IMR-90 (cell line): ENCODE measurements around the gene HTT.

Experiments
- CEBPB ChIP-seq: IDR thresholded peaks from 2 replicates; pipeline ENCODE4 v1.6.1; 2012; ENCODE audit warnings: low read depth, low read length, improper control_type of control experiment
- CHD1 ChIP-seq: IDR thresholded peaks from 2 replicates; pipeline ENCODE4 v1.6.1; 2012; ENCODE audit warnings: low read depth, low read length, improper control_type of control experiment
- MAFK ChIP-seq: IDR thresholded peaks from 2 replicates; pipeline ENCODE4 v1.6.1; 2012; ENCODE audit warnings: low read depth, low read length, improper control_type of control experiment
- MXI1 ChIP-seq: IDR thresholded peaks from 2 replicates; pipeline ENCODE4 v1.6.1; 2012; ENCODE audit warnings: low read depth, mild to moderate bottlenecking, low read length, moderate library complexity, borderline replicate concordance
- NFE2L2 ChIP-seq: fragments of 150-350 bp; IDR thresholded peaks from 2 replicates; pipeline ENCODE4 v1.6.1; 2016; ENCODE audit warnings: low read depth, mild to moderate bottlenecking, low read length
- POLR2A ChIP-seq: IDR thresholded peaks from 2 replicates; pipeline ENCODE4 v1.6.1; 2012; ENCODE audit warnings: mild to moderate bottlenecking, low read depth, low read length
- RAD21 ChIP-seq: IDR thresholded peaks from 2 replicates; pipeline ENCODE4 v1.6.1; 2012; ENCODE audit warnings: low read length, improper control_type of control experiment
- RCOR1 ChIP-seq: IDR thresholded peaks from 2 replicates; pipeline ENCODE4 v1.6.1; 2012; ENCODE audit warnings: mild to moderate bottlenecking, low read length, improper control_type of control experiment; ENCODE audit not compliant: insufficient replicate concordance
- RFX5 ChIP-seq: IDR thresholded peaks from 2 replicates; pipeline ENCODE4 v1.8.0; 2012; ENCODE audit warnings: low read depth, mild to moderate bottlenecking, low read length, moderate library complexity
- SMC3 ChIP-seq: fragments of 150-350 bp; IDR thresholded peaks from 2 replicates; pipeline ENCODE4 v1.6.1; 2016; ENCODE audit warnings: low read depth, mild to moderate bottlenecking, antibody characterized with exemption, low read length, moderate library complexity
- TF ChIP-seq, protein P1 (sequence below): conservative IDR thresholded peaks from 2 replicates; pipeline ENCODE4 v1.5.1; 2012; ENCODE audit warnings: mild to moderate bottlenecking, low read depth, low read length, improper control_type of control experiment

DNA sequence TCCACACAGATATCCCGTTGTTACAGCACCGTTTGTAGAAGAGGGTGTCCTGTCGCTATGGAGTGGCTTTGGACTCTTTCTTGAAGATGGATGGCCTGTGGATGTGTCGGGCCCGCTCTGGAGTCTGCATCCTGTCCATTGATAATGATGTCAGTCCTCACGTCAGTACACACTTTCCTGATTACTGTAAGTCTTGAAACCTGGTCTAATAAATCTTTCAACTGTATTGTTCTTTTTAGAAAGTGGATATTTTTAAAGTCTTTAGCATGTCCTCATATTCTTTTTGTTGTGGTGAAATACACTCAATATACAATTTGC, 189.4 kb downstream of the HTT start:
- TF ChIP-seq RFX5: no peak
- TF ChIP-seq, protein P1, sequence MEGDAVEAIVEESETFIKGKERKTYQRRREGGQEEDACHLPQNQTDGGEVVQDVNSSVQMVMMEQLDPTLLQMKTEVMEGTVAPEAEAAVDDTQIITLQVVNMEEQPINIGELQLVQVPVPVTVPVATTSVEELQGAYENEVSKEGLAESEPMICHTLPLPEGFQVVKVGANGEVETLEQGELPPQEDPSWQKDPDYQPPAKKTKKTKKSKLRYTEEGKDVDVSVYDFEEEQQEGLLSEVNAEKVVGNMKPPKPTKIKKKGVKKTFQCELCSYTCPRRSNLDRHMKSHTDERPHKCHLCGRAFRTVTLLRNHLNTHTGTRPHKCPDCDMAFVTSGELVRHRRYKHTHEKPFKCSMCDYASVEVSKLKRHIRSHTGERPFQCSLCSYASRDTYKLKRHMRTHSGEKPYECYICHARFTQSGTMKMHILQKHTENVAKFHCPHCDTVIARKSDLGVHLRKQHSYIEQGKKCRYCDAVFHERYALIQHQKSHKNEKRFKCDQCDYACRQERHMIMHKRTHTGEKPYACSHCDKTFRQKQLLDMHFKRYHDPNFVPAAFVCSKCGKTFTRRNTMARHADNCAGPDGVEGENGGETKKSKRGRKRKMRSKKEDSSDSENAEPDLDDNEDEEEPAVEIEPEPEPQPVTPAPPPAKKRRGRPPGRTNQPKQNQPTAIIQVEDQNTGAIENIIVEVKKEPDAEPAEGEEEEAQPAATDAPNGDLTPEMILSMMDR: no peak
- no peak for TF ChIP-seq RAD21
- no peak for TF ChIP-seq POLR2A
- TF ChIP-seq CEBPB: no peak
- TF ChIP-seq NFE2L2: no peak
- TF ChIP-seq MXI1: no peak
- no peak for TF ChIP-seq CHD1
- no peak for TF ChIP-seq RCOR1
- no peak for TF ChIP-seq MAFK
- TF ChIP-seq SMC3: no peak
